Fibroblast of lung (primary cell): ENCODE measurements around the gene SURF4. TPM values are rescaled to one million over a fixed set of nuclear protein-coding genes. Genes with fewer than 3 reads are reported as not detected.

Source experiments
- DNase-seq, 2 donors: peaks; one replicate each; pipeline versions ENCODE4 v3.0.0 to v3.0.0-alpha.2; 2010; ENCODE audit warnings: low read depth in 2 of 2
- H2AFZ ChIP-seq: 2 replicates; pipeline ENCODE4 v1.5.1; 2012; ENCODE audit warnings: low read length, control low read depth, inconsistent platforms
- H3K27ac ChIP-seq: 2 replicates; pipeline ENCODE4 v1.5.1; 2011; ENCODE audit warnings: low read length, control low read depth; ENCODE audit not compliant: insufficient read depth
- H3K27me3 ChIP-seq: 2 replicates; pipeline ENCODE4 v1.5.1; 2011; ENCODE audit warnings: mild to moderate bottlenecking, low read length; ENCODE audit not compliant: control insufficient read depth, insufficient read depth
- H3K36me3 ChIP-seq: 2 replicates; pipeline ENCODE4 v1.5.1; 2011; ENCODE audit warnings: low read length; ENCODE audit not compliant: control insufficient read depth, insufficient read depth
- H3K4me1 ChIP-seq: 2 replicates; pipeline ENCODE4 v1.5.1; 2011; ENCODE audit warnings: low read length; ENCODE audit not compliant: control insufficient read depth, insufficient read depth; ENCODE audit errors: extremely low read depth
- H3K4me2 ChIP-seq: 2 replicates; pipeline ENCODE4 v1.5.1; 2011; ENCODE audit warnings: low read length, control low read depth; ENCODE audit not compliant: insufficient read depth; ENCODE audit errors: extremely low read depth
- H3K4me3 ChIP-seq, 4 experiments: fragments of 200-600 bp in 1 of 4; sonication (generic) in 1 of 4; replicated peaks in 1 of 4; 2 replicates each; pipeline ENCODE4 v1.5.1; 2011 to 2016; ENCODE audit warnings: low read length in 4 of 4, low read depth in 3 of 4, mild to moderate bottlenecking in 3 of 4, control low read depth in 2 of 4, inconsistent platforms in 1 of 4, mixed read lengths in 1 of 4; ENCODE audit not compliant: insufficient read depth in 1 of 4; ENCODE audit errors: control extremely low read depth in 1 of 4
- H3K79me2 ChIP-seq: 2 replicates; pipeline ENCODE4 v1.5.1; 2012; ENCODE audit warnings: mild to moderate bottlenecking, low read length, inconsistent platforms; ENCODE audit not compliant: control insufficient read depth, insufficient read depth
- H3K9ac ChIP-seq: 2 replicates; pipeline ENCODE4 v1.5.1; 2011; ENCODE audit warnings: mild to moderate bottlenecking, low read length, control low read depth; ENCODE audit not compliant: insufficient read depth
- H3K9me3 ChIP-seq: 2 replicates; pipeline ENCODE4 v1.5.1; 2012; ENCODE audit warnings: low read depth, low read length; ENCODE audit not compliant: control insufficient read depth, insufficient read depth
- H4K20me1 ChIP-seq: 2 replicates; pipeline ENCODE4 v1.5.1; 2011; ENCODE audit warnings: low read length; ENCODE audit not compliant: control insufficient read depth, insufficient read depth; ENCODE audit errors: extremely low read depth
- CTCF ChIP-seq, 2 donors: IDR thresholded peaks in 1 of 2; conservative IDR thresholded peaks in 1 of 2; 1 replicate in 1 of 2; 2 replicates in 1 of 2; pipeline ENCODE4 v1.5.1; 2011 to 2012; ENCODE audit warnings: low read length in 2 of 2, control low read depth in 1 of 2, inconsistent platforms in 1 of 2, low read depth in 1 of 2, mild to moderate bottlenecking in 1 of 2
- EZH2 ChIP-seq: IDR thresholded peaks from 2 replicates; pipeline ENCODE4 v1.5.1; 2012; ENCODE audit warnings: low read length, control low read depth, mild to moderate bottlenecking; ENCODE audit errors: missing control alignments
- polyA plus RNA-seq, 2 donors: library from polyadenylated mRNA; depleted of rRNA in 1 of 2; stranded (reverse) in 1 of 2; unstranded in 1 of 2; fragments of >200 nt; gene quantifications; 2 replicates each; pipeline ENCODE4 v1.2.1, GENCODE V29; 2011 to 2012; ENCODE audit warnings: missing spikeins in 1 of 2
- total RNA-seq: library from RNA; depleted of rRNA; stranded (reverse); fragments of >200 nt; gene quantifications from 2 replicates; pipeline ENCODE4 v1.2.1, GENCODE V29; 2014

Gene SURF4
- total and polyA plus RNA-seq, 2 donors (not counting 1 experiment from before 2014, with no cell fraction given) = 338 to 358 TPM

- Histone ChIP-seq H3K9me3 (no peaks in the 10 kb centered on the region), H3K27me3 (no peaks in the 10 kb centered on the region), H3K27ac (no peak overlapping the region), H3K4me3 (no peak overlapping the region), H3K36me3 (peaks cover 28% of the 10 kb centered on the region), H3K9ac (no peak overlapping the region), H2AFZ (no peak overlapping the region), H3K79me2 (peaks cover 13% of the 10 kb centered on the region), H4K20me1 (no peaks in the 10 kb centered on the region), H3K4me1 (peaks cover 8% of the 10 kb centered on the region), H3K4me2 (peak overlapping the region; percentile 77)
- no peak for TF ChIP-seq EZH2
- TF ChIP-seq CTCF (conservative IDR thresholded peaks at IDR 0.05 in 1 of 2, IDR thresholded peaks at IDR 0.05 in 1 of 2; ENCODE audit: low read depth in 1 of 2, low read length in 2 of 2) = no peak
- no peak for DNase-seq
These were observed 21.1 kb downstream of the SURF4 start for GRCh38 chr9:133354766-133355165.

GRCh38 chr9:133353548-133353947 is 22.3 kb downstream of the SURF4 start:
- no peak overlapping the region for H2AFZ ChIP-seq
- no peaks in the 10 kb centered on the region for H3K9me3 ChIP-seq
- no peaks in the 10 kb centered on the region for H4K20me1 ChIP-seq
- H3K4me3 ChIP-seq = no peak overlapping the region
- peaks cover 27% of the 10 kb centered on the region for H3K36me3 ChIP-seq
- H3K27ac ChIP-seq = no peak overlapping the region
- no peak for TF ChIP-seq EZH2
- TF ChIP-seq CTCF (conservative IDR thresholded peaks at IDR 0.05 in 1 of 2, IDR thresholded peaks at IDR 0.05 in 1 of 2; ENCODE audit: low read depth in 1 of 2, low read length in 2 of 2) = no peak
- H3K79me2 ChIP-seq = peaks cover 26% of the 10 kb centered on the region
- H3K27me3 ChIP-seq = no peaks in the 10 kb centered on the region
- H3K4me2 ChIP-seq = no peak overlapping the region
- no peak for DNase-seq
- H3K4me1 ChIP-seq = peaks cover 9% of the 10 kb centered on the region
- H3K9ac ChIP-seq = no peak overlapping the region

GRCh38 chr9:133352635-133353340 is 23.1 kb downstream of the SURF4 start:
- TF ChIP-seq CTCF (conservative IDR thresholded peaks at IDR 0.05 in 1 of 2, IDR thresholded peaks at IDR 0.05 in 1 of 2; ENCODE audit: low read depth in 1 of 2, low read length in 2 of 2) = no peak
- TF ChIP-seq EZH2 = no peak
- H3K4me3 ChIP-seq = no peak overlapping the region
- DNase-seq = no peak
- H3K27me3 ChIP-seq = no peaks in the 10 kb centered on the region
- peaks cover 30% of the 10 kb centered on the region for H3K79me2 ChIP-seq
- H3K9ac ChIP-seq = no peak overlapping the region
- no peak overlapping the region for H2AFZ ChIP-seq
- H3K9me3 ChIP-seq = no peaks in the 10 kb centered on the region
- peaks cover 26% of the 10 kb centered on the region for H3K36me3 ChIP-seq
- no peaks in the 10 kb centered on the region for H4K20me1 ChIP-seq
- H3K27ac ChIP-seq = no peak overlapping the region
- H3K4me2 ChIP-seq = no peak overlapping the region
- peaks cover 6% of the 10 kb centered on the region for H3K4me1 ChIP-seq
